Eye (tissue), 1 donor: Measurements from ENCODE around the gene FIGN.
A peak's percentile ranks its signal among the peaks of the same experiment; 100 is the strongest.

ENCODE experiments used
- DNase-seq: peaks from one replicate; pipeline ENCODE4 v3.0.0-alpha.2; 2015

FIGN gene

GRCh38 chr2:163701399-163702195 is 34.2 kb downstream of the FIGN start:
- DNase-seq, result no peak

- no peak for DNase-seq
These were observed 37.0 kb downstream of the FIGN start for GRCh38 chr2:163698857-163699256.

- peak; percentile 29 for DNase-seq
These were observed 37.8 kb downstream of the FIGN start for GRCh38 chr2:163697846-163698637.

GRCh38 chr2:163697429-163697828 is 38.4 kb downstream of the FIGN start:
- no peak for DNase-seq

- no peak for DNase-seq
These were observed 42.3 kb downstream of the FIGN start for GRCh38 chr2:163693484-163693883.

- no peak for DNase-seq
These were observed 43.0 kb downstream of the FIGN start for GRCh38 chr2:163692611-163693482.

- DNase-seq, result no peak
These were observed 43.7 kb downstream of the FIGN start for GRCh38 chr2:163692081-163692480.

- no peak for DNase-seq
These were observed 44.9 kb downstream of the FIGN start for GRCh38 chr2:163690896-163691295.

- DNase-seq, result no peak
These were observed 48.6 kb downstream of the FIGN start for GRCh38 chr2:163687217-163687616.

GRCh38 chr2:163686289-163686688 is 49.5 kb downstream of the FIGN start:
- no peak for DNase-seq

GRCh38 chr2:163682695-163683094 is 53.1 kb downstream of the FIGN start:
- DNase-seq, result no peak

GRCh38 chr2:163681745-163682144 is 54.1 kb downstream of the FIGN start:
- no peak for DNase-seq

GRCh38 chr2:163675388-163675787 is 60.4 kb downstream of the FIGN start:
- DNase-seq, result no peak

GRCh38 chr2:163673522-163673921 is 62.3 kb downstream of the FIGN start:
- DNase-seq, result no peak

- DNase-seq, result no peak
These were observed 64.9 kb downstream of the FIGN start for GRCh38 chr2:163670929-163671328.

- no peak for DNase-seq
These were observed 66.3 kb downstream of the FIGN start for GRCh38 chr2:163669506-163669905.

GRCh38 chr2:163667064-163667887 is 68.5 kb downstream of the FIGN start:
- DNase-seq, result no peak

- no peak for DNase-seq
These were observed 70.0 kb downstream of the FIGN start for GRCh38 chr2:163665817-163666216.

GRCh38 chr2:163665051-163665450 is 70.8 kb downstream of the FIGN start:
- DNase-seq, result no peak

GRCh38 chr2:163664610-163665009 is 71.2 kb downstream of the FIGN start:
- no peak for DNase-seq

- DNase-seq, result no peak
These were observed 73.5 kb downstream of the FIGN start for GRCh38 chr2:163662141-163662780.

GRCh38 chr2:163659224-163659623 is 76.6 kb downstream of the FIGN start:
- no peak for DNase-seq
